ENCODE results near the gene FAM8A1.

- TF ChIP-seq POLR2AphosphoS5 (IDR thresholded peaks at IDR 0.05; ENCODE audit: low read depth, low read length) (no peak), TAF1 (IDR thresholded peaks at IDR 0.05; ENCODE audit: borderline replicate concordance, insufficient read depth, low read length) (no peak), SIN3A (IDR thresholded peaks at IDR 0.05; ENCODE audit: borderline replicate concordance, insufficient read depth, low read length) (no peak), REST (IDR thresholded peaks at IDR 0.05; ENCODE audit: insufficient read depth in 1 of 2, low read depth in 2 of 2, low read length in 2 of 2) (no peak)
Observed at GRCh38 chr6:17610835-17611234, 10.7 kb downstream of the FAM8A1 start.

All from PFSK-1 (cell line).